Measurements from ENCODE around the gene ANXA2. TPM values are rescaled to one million over a fixed set of nuclear protein-coding genes. Genes with fewer than 3 reads are reported as not detected.
"Not testable (repeated sequence)": the region's sequence is repeated elsewhere in the genome, so short reads cannot be mapped to it uniquely, and the experiment has no call there.

The ANXA2 gene
- total RNA-seq, 2 experiments from 2014 or later, result 368 to 375 TPM

DNA sequence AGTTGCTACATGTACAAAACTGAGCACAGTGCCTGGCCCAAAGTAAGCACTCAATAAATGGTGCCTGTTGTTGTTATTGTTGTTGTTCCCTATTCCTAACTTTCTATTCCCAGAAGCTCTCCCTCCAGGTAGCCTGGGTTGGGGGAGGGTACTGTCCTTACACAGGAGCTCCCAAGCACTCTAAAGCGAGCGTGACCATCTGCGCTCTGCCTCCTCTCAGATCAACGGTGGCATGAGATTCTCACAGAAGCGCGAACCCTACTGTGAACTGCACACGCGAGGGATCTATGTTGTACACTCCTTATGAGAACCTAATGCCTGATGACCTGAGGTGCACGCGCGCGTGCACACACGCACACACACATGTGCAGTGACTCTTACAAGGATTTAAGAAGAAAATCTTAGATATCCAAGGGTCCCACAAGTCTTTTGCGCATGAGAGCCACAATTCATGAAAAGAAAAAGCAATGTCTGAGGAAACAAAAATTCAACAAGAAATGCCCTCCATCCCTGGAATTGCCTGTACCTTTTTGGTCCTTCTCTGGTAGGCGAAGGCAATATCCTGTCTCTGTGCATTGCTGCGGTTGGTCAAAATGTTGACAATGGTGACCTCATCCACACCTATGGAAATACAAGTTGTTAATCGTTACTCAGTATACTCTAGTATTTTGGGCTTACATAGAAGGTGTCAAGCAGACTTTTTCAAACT lies 33.7 kb downstream of the ANXA2 start:
- no peak overlapping the region for H3K27ac Mint-ChIP-seq
- H3K27me3 Mint-ChIP-seq (ENCODE audit: low read depth), result no peaks in the 10 kb centered on the region
- H3K4me1 Mint-ChIP-seq (ENCODE audit: low read depth), result peaks cover 26% of the 10 kb centered on the region
- DNase-seq (no peak), ATAC-seq (no peak)
- no peak overlapping the region for H3K4me3 Mint-ChIP-seq
- peaks cover 55% of the 10 kb centered on the region for H3K36me3 Mint-ChIP-seq (ENCODE audit: low read depth)
- no peaks in the 10 kb centered on the region for H3K9me3 Mint-ChIP-seq (ENCODE audit: insufficient read depth)
- ChIA-PET CTCF (interaction anchor here (2.1 to 3.5 kb wide), 2 partner anchors 157 to 553 kb away, joined by 11 to 21 read pairs; no protein-coding TSS in a partner anchor), POLR2A (interaction anchor here (0.7 to 2.4 kb wide), 2 partner anchors 18 to 34 kb away, joined by 3 to 11 read pairs; partner anchors contain the start of gene ANXA2)

- H3K4me3 Mint-ChIP-seq, result no peak overlapping the region
- POLR2A ChIA-PET, result interaction anchor here (0.7 to 2.4 kb wide), 3 partner anchors 19 to 160 kb away, joined by 3 to 11 read pairs (median 4); partner anchors contain the start of gene ANXA2
- peaks cover 60% of the 10 kb centered on the region for H3K36me3 Mint-ChIP-seq (ENCODE audit: low read depth)
- H3K4me1 Mint-ChIP-seq (ENCODE audit: low read depth), result peaks cover 26% of the 10 kb centered on the region
- H3K27ac Mint-ChIP-seq, result peak overlapping the region; percentile 48
- no peak for DNase-seq
- H3K9me3 Mint-ChIP-seq (ENCODE audit: insufficient read depth), result no peaks in the 10 kb centered on the region
- H3K27me3 Mint-ChIP-seq (ENCODE audit: low read depth), result no peaks in the 10 kb centered on the region
- CTCF ChIA-PET, result interaction anchor here (0.8 to 3.5 kb wide), 6 partner anchors 81 to 554 kb away, joined by 3 to 21 read pairs (median 12); no protein-coding TSS in a partner anchor
- no peak for ATAC-seq
These were observed 34.7 kb downstream of the ANXA2 start for GRCh38 chr15:60363087-60363549.

GRCh38 chr15:60362321-60363086 lies 35.3 kb downstream of the ANXA2 start:
- ChIA-PET POLR2A (interaction anchor here (0.6 to 2.4 kb wide), 4 partner anchors 36 to 981 kb away, joined by 3 to 11 read pairs (median 4); partner anchors contain the start of gene ANXA2), CTCF (interaction anchor here (0.7 to 3.5 kb wide), 12 partner anchors 34 to 554 kb away, joined by 3 to 21 read pairs (median 8); no protein-coding TSS in a partner anchor)
- H3K27ac Mint-ChIP-seq, result peak overlapping the region; percentile 35
- DNase-seq, result peak; percentile 41
- H3K27me3 Mint-ChIP-seq (ENCODE audit: low read depth), result no peaks in the 10 kb centered on the region
- peaks cover 61% of the 10 kb centered on the region for H3K36me3 Mint-ChIP-seq (ENCODE audit: low read depth)
- H3K4me1 Mint-ChIP-seq (ENCODE audit: low read depth), result peaks cover 26% of the 10 kb centered on the region
- no peaks in the 10 kb centered on the region for H3K9me3 Mint-ChIP-seq (ENCODE audit: insufficient read depth)
- H3K4me3 Mint-ChIP-seq, result no peak overlapping the region
- peak; percentile 80 for ATAC-seq

GRCh38 chr15:60359738-60360137 lies 38.0 kb downstream of the ANXA2 start:
- H3K4me3 Mint-ChIP-seq; POLR2A ChIA-PET; H3K9me3 Mint-ChIP-seq (ENCODE audit: insufficient read depth); H3K27ac Mint-ChIP-seq; H3K27me3 Mint-ChIP-seq (ENCODE audit: low read depth): not testable (repeated sequence)
- Mint-ChIP-seq H3K4me1 (ENCODE audit: low read depth) (peaks cover 26% of the 10 kb centered on the region), H3K36me3 (ENCODE audit: low read depth) (peaks cover 80% of the 10 kb centered on the region)
- peak; percentile 63 for DNase-seq
- ATAC-seq, result peak; percentile 56
- CTCF ChIA-PET, result interaction anchor here (0.6 to 3.8 kb wide), 48 partner anchors 10 to 1474 kb away, joined by 3 to 64 read pairs (median 4); partner anchors contain the start of gene ICE2

- H3K9me3 Mint-ChIP-seq (ENCODE audit: insufficient read depth), result no peaks in the 10 kb centered on the region
- no peak overlapping the region for H3K4me3 Mint-ChIP-seq
- H3K36me3 Mint-ChIP-seq (ENCODE audit: low read depth), result peaks cover 80% of the 10 kb centered on the region
- ATAC-seq, result no peak
- no peaks in the 10 kb centered on the region for H3K27me3 Mint-ChIP-seq (ENCODE audit: low read depth)
- no peak for DNase-seq
- peaks cover 21% of the 10 kb centered on the region for H3K4me1 Mint-ChIP-seq (ENCODE audit: low read depth)
- no peak overlapping the region for H3K27ac Mint-ChIP-seq
- CTCF ChIA-PET, result interaction anchor here (0.6 to 3.8 kb wide), 47 partner anchors 10 to 1475 kb away, joined by 3 to 64 read pairs (median 4); partner anchors contain the start of gene ICE2
- POLR2A ChIA-PET, result no interaction called here
These were observed 38.7 kb downstream of the ANXA2 start for GRCh38 chr15:60358935-60359682.

GRCh38 chr15:60356832-60357231 lies 41.0 kb downstream of the ANXA2 start:
- ChIA-PET POLR2A (no interaction called here), CTCF (interaction anchor here (1.2 kb wide), 1 partner anchor 575 kb away, joined by 4 read pairs; no protein-coding TSS in a partner anchor)
- peaks cover 81% of the 10 kb centered on the region for H3K36me3 Mint-ChIP-seq (ENCODE audit: low read depth)
- H3K4me3 Mint-ChIP-seq, result no peak overlapping the region
- ATAC-seq (no peak), DNase-seq (no peak)
- H3K4me1 Mint-ChIP-seq (ENCODE audit: low read depth), result peaks cover 3% of the 10 kb centered on the region
- H3K27me3 Mint-ChIP-seq (ENCODE audit: low read depth), result no peaks in the 10 kb centered on the region
- H3K27ac Mint-ChIP-seq, result no peak overlapping the region
- H3K9me3 Mint-ChIP-seq (ENCODE audit: insufficient read depth), result no peaks in the 10 kb centered on the region

DNA sequence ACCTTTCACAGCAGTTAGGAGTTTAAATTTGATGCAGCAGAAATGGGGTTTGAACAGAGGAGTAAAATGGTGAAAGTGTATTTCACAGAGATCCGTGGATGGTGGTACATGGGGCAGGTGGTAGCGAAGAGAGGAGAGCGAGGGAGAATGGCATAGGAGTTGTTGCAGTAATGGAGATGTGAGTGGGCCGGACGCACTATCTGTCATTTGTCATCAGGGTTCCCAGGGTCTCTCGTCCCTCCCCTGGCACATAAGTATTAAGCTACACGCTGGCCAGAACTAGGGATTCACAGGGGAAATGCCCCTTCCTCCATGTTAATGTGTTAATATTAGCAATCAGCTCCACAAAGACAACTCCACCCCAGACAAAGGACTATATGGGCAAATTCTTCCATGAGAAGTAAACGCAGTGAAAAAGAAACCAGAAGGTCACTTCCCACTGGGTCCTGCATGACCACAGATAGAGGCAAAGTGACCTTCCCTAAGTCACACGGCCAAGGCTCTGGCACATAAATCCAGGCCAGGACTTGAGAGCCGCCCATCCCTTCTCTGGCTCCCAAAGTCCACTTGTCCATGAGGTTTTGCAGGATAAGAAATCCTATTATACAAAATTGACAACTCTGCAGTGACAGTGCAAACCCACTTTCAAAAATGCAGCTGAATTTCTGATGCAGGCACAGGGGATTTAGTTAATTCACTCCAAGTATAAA lies 42.5 kb downstream of the ANXA2 start:
- H3K36me3 Mint-ChIP-seq (ENCODE audit: low read depth), result peaks cover 85% of the 10 kb centered on the region
- ATAC-seq (no peak), DNase-seq (no peak)
- ChIA-PET POLR2A (no interaction called here), CTCF (interaction anchor here (0.8 to 1.2 kb wide), 4 partner anchors 27 to 576 kb away, joined by 3 to 4 read pairs (median 3); no protein-coding TSS in a partner anchor)
- H3K27me3 Mint-ChIP-seq (ENCODE audit: low read depth), result no peaks in the 10 kb centered on the region
- no peak overlapping the region for H3K27ac Mint-ChIP-seq
- peaks cover 3% of the 10 kb centered on the region for H3K4me1 Mint-ChIP-seq (ENCODE audit: low read depth)
- H3K4me3 Mint-ChIP-seq, result no peak overlapping the region
- H3K9me3 Mint-ChIP-seq (ENCODE audit: insufficient read depth), result no peaks in the 10 kb centered on the region

GRCh38 chr15:60353245-60353920 lies 44.4 kb downstream of the ANXA2 start:
- Mint-ChIP-seq H3K4me3 (no peak overlapping the region), H3K36me3 (ENCODE audit: low read depth) (peaks cover 78% of the 10 kb centered on the region), H3K9me3 (ENCODE audit: insufficient read depth) (no peaks in the 10 kb centered on the region), H3K4me1 (ENCODE audit: low read depth) (peaks cover 3% of the 10 kb centered on the region), H3K27me3 (ENCODE audit: low read depth) (no peaks in the 10 kb centered on the region), H3K27ac (peak overlapping the region; percentile 17)
- ATAC-seq, result no peak
- DNase-seq, result no peak
- POLR2A ChIA-PET, result no interaction called here
- CTCF ChIA-PET, result interaction anchor here (1.2 kb wide), 2 partner anchors 27 to 41 kb away, joined by 3 to 8 read pairs; no protein-coding TSS in a partner anchor

- peaks cover 3% of the 10 kb centered on the region for H3K4me1 Mint-ChIP-seq (ENCODE audit: low read depth)
- ATAC-seq (no peak), DNase-seq (no peak)
- no peaks in the 10 kb centered on the region for H3K27me3 Mint-ChIP-seq (ENCODE audit: low read depth)
- peaks cover 84% of the 10 kb centered on the region for H3K36me3 Mint-ChIP-seq (ENCODE audit: low read depth)
- CTCF ChIA-PET, result interaction anchor here (1.2 kb wide), 2 partner anchors 26 to 42 kb away, joined by 3 to 8 read pairs; no protein-coding TSS in a partner anchor
- no peak overlapping the region for H3K4me3 Mint-ChIP-seq
- H3K9me3 Mint-ChIP-seq (ENCODE audit: insufficient read depth), result no peaks in the 10 kb centered on the region
- POLR2A ChIA-PET, result no interaction called here
- H3K27ac Mint-ChIP-seq, result no peak overlapping the region
These were observed 45.3 kb downstream of the ANXA2 start for GRCh38 chr15:60352525-60352924.

DNA sequence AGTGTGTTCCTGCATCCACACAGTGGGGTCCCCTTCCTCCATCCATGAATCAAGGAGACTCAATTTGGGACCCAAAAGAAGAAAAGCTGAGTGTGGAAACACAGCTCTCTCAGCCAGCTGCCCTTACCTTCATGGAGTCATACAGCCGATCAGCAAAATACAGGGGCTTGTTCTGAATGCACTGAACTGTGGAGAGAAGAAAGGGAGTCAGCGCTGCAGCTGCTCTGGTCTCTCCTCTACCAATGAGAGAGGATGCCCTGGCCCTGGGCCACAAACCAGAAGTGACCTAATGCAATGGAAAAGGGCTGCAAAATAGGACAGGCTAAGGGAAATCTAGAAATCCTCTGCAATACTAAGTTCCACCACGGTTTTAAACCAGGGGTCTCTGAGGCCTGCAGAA lies 46.7 kb downstream of the ANXA2 start:
- ChIA-PET CTCF (no interaction called here), POLR2A (no interaction called here)
- DNase-seq (no peak), ATAC-seq (no peak)
- no peaks in the 10 kb centered on the region for H3K9me3 Mint-ChIP-seq (ENCODE audit: insufficient read depth)
- peak overlapping the region; percentile 16 for H3K27ac Mint-ChIP-seq
- H3K4me1 Mint-ChIP-seq (ENCODE audit: low read depth), result peaks cover 3% of the 10 kb centered on the region
- H3K27me3 Mint-ChIP-seq (ENCODE audit: low read depth), result no peaks in the 10 kb centered on the region
- H3K4me3 Mint-ChIP-seq, result no peak overlapping the region
- peaks cover 86% of the 10 kb centered on the region for H3K36me3 Mint-ChIP-seq (ENCODE audit: low read depth)

Data from activated CD8-positive, alpha-beta T cell treated with anti-CD3 and anti-CD28 coated beads, Interleukin-2, amount 10 ng/mL, durations not matched to agents 7 days and 5 days (primary cell).